Kidney epithelial cell (primary cell): ENCODE data around the gene MPPE1. TPM values are rescaled to one million over a fixed set of nuclear protein-coding genes. Genes with fewer than 3 reads are reported as not detected.

ENCODE experiments used
- DNase-seq: peaks from one replicate; pipeline ENCODE4 v3.0.0-alpha.2; 2010; ENCODE audit warnings: low read depth
- H3K27me3 ChIP-seq: 2 replicates; pipeline ENCODE4 v1.6.0; 2011; ENCODE audit warnings: low read length; ENCODE audit not compliant: control insufficient read depth, insufficient read depth
- H3K36me3 ChIP-seq: 2 replicates; pipeline ENCODE4 v1.5.1; 2011; ENCODE audit warnings: low read length; ENCODE audit not compliant: control insufficient read depth, insufficient read depth
- H3K4me3 ChIP-seq: 2 replicates; pipeline ENCODE4 v1.5.1; 2011; ENCODE audit warnings: low read depth, mild to moderate bottlenecking, control low read depth, low read length
- total RNA-seq: library from RNA; depleted of rRNA; stranded (reverse); fragments of >200 nt; gene quantifications from 2 replicates; pipeline ENCODE4 v1.2.3, GENCODE V29; 2015
- TF ChIP-seq, protein P1 (sequence below): IDR thresholded peaks from 2 replicates; pipeline ENCODE4 v1.5.1; 2011; ENCODE audit warnings: mild to moderate bottlenecking, moderate library complexity, low read length, control low read depth, inconsistent platforms; ENCODE audit not compliant: insufficient read depth, poor library complexity, severe bottlenecking

The MPPE1 gene
- total RNA-seq, 1 donor from 2014 or later: 26.6 TPM

DNA sequence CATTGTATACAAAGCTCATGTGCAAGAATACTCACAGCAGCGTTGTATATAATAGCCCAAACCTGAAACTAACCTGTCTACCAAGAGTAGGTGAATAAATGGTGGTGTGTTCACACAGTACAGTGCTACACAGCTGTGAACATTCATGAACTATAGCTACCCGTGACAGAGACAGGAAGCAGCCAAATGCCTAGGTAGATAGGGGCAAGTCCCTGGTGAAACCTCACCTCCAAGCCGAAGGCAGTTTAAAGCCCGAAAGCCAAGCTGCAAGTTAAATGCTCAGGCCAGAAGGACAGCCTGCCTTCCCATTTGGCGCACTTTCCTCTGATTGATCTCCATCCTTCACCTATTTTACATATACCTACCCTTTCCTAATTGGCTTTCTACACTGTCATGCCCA is 36.7 kb upstream of the MPPE1 start:
- H3K4me3 ChIP-seq: no peak overlapping the region
- no peak for DNase-seq
- H3K36me3 ChIP-seq: no peaks in the 10 kb centered on the region
- no peaks in the 10 kb centered on the region for H3K27me3 ChIP-seq
- TF ChIP-seq, protein P1, sequence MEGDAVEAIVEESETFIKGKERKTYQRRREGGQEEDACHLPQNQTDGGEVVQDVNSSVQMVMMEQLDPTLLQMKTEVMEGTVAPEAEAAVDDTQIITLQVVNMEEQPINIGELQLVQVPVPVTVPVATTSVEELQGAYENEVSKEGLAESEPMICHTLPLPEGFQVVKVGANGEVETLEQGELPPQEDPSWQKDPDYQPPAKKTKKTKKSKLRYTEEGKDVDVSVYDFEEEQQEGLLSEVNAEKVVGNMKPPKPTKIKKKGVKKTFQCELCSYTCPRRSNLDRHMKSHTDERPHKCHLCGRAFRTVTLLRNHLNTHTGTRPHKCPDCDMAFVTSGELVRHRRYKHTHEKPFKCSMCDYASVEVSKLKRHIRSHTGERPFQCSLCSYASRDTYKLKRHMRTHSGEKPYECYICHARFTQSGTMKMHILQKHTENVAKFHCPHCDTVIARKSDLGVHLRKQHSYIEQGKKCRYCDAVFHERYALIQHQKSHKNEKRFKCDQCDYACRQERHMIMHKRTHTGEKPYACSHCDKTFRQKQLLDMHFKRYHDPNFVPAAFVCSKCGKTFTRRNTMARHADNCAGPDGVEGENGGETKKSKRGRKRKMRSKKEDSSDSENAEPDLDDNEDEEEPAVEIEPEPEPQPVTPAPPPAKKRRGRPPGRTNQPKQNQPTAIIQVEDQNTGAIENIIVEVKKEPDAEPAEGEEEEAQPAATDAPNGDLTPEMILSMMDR: no peak

GRCh38 chr18:11944252-11944651 is 36.1 kb upstream of the MPPE1 start:
- H3K36me3 ChIP-seq: no peaks in the 10 kb centered on the region
- no peaks in the 10 kb centered on the region for H3K27me3 ChIP-seq
- no peak for DNase-seq
- no peak overlapping the region for H3K4me3 ChIP-seq
- TF ChIP-seq, protein P1: no peak

GRCh38 chr18:11943551-11943950 is 35.4 kb upstream of the MPPE1 start:
- TF ChIP-seq, protein P1: no peak
- DNase-seq: no peak

GRCh38 chr18:11940956-11941355 is 32.8 kb upstream of the MPPE1 start:
- no peak overlapping the region for H3K4me3 ChIP-seq
- H3K36me3 ChIP-seq: no peaks in the 10 kb centered on the region
- no peak for DNase-seq
- TF ChIP-seq, protein P1: no peak
- no peaks in the 10 kb centered on the region for H3K27me3 ChIP-seq

More at GRCh38 chr18:11943551-11943950, 35.4 kb upstream of the MPPE1 start:
- no peaks in the 10 kb centered on the region for H3K27me3 ChIP-seq
- H3K36me3 ChIP-seq: no peaks in the 10 kb centered on the region
- no peak overlapping the region for H3K4me3 ChIP-seq

GRCh38 chr18:11937874-11938478 is 29.9 kb upstream of the MPPE1 start:
- TF ChIP-seq, protein P1: peak; percentile 73
- DNase-seq: no peak
- H3K36me3 ChIP-seq: no peaks in the 10 kb centered on the region
- H3K27me3 ChIP-seq: no peaks in the 10 kb centered on the region
- H3K4me3 ChIP-seq: no peak overlapping the region

- Histone ChIP-seq H3K36me3 (no peaks in the 10 kb centered on the region), H3K4me3 (no peak overlapping the region), H3K27me3 (no peaks in the 10 kb centered on the region)
- TF ChIP-seq, protein P1: no peak
- DNase-seq: no peak
Observed at GRCh38 chr18:11932393-11932792, 24.3 kb upstream of the MPPE1 start.
